GM23338 (cell line): ENCODE measurements around the gene SLC25A48. TPM values are rescaled to one million over a fixed set of nuclear protein-coding genes. Genes with fewer than 3 reads are reported as not detected.

ENCODE experiments used
- ATAC-seq: fragments of 200-7000 bp; cut with Tn5 transposase; 3 replicates; pipeline ENCODE4 v1.9.1; 2020
- DNase-seq: peaks from one replicate; pipeline ENCODE4 v3.0.0-alpha.2; 2015; ENCODE audit warnings: low spot score
- H2AFZ ChIP-seq: fragments of 200-600 bp; sonication (generic); 2 replicates; pipeline ENCODE4 v1.8.0; 2016; ENCODE audit warnings: antibody characterized with exemption, mild to moderate bottlenecking, moderate library complexity
- H3F3A ChIP-seq: fragments of 200-600 bp; sonication (generic); replicated peaks from 2 replicates; pipeline ENCODE4 v1.8.0; 2017; ENCODE audit warnings: antibody characterized with exemption, mixed run types, low read depth
- H3K27ac ChIP-seq: fragments of 200-600 bp; sonication (generic); 2 replicates; pipeline ENCODE4 v1.6.1; 2016; ENCODE audit warnings: low read depth
- H3K27me3 ChIP-seq: fragments of 200-600 bp; sonication (generic); 2 replicates; pipeline ENCODE4 v1.8.0; 2016; ENCODE audit warnings: mild to moderate bottlenecking, mixed run types, moderate library complexity; ENCODE audit not compliant: insufficient read depth
- H3K36me3 ChIP-seq: fragments of 200-600 bp; sonication (generic); 2 replicates; pipeline ENCODE4 v1.8.0; 2016; ENCODE audit warnings: mild to moderate bottlenecking; ENCODE audit not compliant: insufficient read depth
- H3K4me1 ChIP-seq: fragments of 200-600 bp; sonication (generic); 2 replicates; pipeline ENCODE4 v1.8.0; 2016; ENCODE audit warnings: mild to moderate bottlenecking, moderate library complexity; ENCODE audit not compliant: insufficient read depth
- H3K4me2 ChIP-seq: fragments of 200-600 bp; sonication (generic); 2 replicates; pipeline ENCODE4 v1.7.1; 2017; ENCODE audit warnings: mixed run types
- H3K4me3 ChIP-seq: fragments of 200-600 bp; sonication (generic); 2 replicates; pipeline ENCODE4 v1.6.1; 2016; ENCODE audit warnings: mixed run types
- H3K79me2 ChIP-seq: fragments of 200-600 bp; sonication (generic); replicated peaks from 2 replicates; pipeline ENCODE4 v1.8.0; 2017; ENCODE audit warnings: mild to moderate bottlenecking; ENCODE audit not compliant: insufficient read depth
- H3K9me2 ChIP-seq: fragments of 200-600 bp; sonication (generic); 2 replicates; pipeline ENCODE4 v1.8.0; 2017; ENCODE audit not compliant: insufficient read depth
- H4K20me1 ChIP-seq: fragments of 200-600 bp; sonication (generic); replicated peaks from 2 replicates; pipeline ENCODE4 v1.8.0; 2017; ENCODE audit warnings: mild to moderate bottlenecking; ENCODE audit not compliant: insufficient read depth
- H3K27ac Mint-ChIP-seq: 2 replicates; pipeline ENCODE4 v1.8.0; 2020; ENCODE audit warnings: inconsistent platforms, mild to moderate bottlenecking, moderate library complexity, mixed read lengths
- H3K27me3 Mint-ChIP-seq: 3 replicates; pipeline ENCODE4 v1.8.0; 2022; ENCODE audit warnings: low read depth, mild to moderate bottlenecking, moderate library complexity, mixed read lengths, inconsistent platforms; ENCODE audit not compliant: insufficient read depth, poor library complexity
- H3K36me3 Mint-ChIP-seq: 3 replicates; pipeline ENCODE4 v1.8.0; 2021; ENCODE audit warnings: low read depth, mild to moderate bottlenecking, inconsistent platforms, moderate library complexity, mixed read lengths
- H3K4me1 Mint-ChIP-seq: 3 replicates; pipeline ENCODE4 v1.8.0; 2020; ENCODE audit warnings: mild to moderate bottlenecking, inconsistent platforms, mixed read lengths
- H3K4me3 Mint-ChIP-seq: 3 replicates; pipeline ENCODE4 v1.8.0; 2021; ENCODE audit warnings: moderate library complexity, mild to moderate bottlenecking, inconsistent platforms, mixed read lengths
- H3K9me3 Mint-ChIP-seq: 3 replicates; pipeline ENCODE4 v1.8.0; 2020; ENCODE audit warnings: moderate library complexity, mild to moderate bottlenecking, inconsistent platforms, mixed read lengths
- CREB1 ChIP-seq: fragments of 250-450 bp; sonication (Bioruptor Pico); IDR thresholded peaks from 2 replicates; pipeline ENCODE4 v1.5.0; 2020; ENCODE audit warnings: low read depth, mild to moderate bottlenecking, moderate library complexity
- ETS1 ChIP-seq: IDR thresholded peaks from 2 replicates; pipeline ENCODE4 v1.6.1; 2016; ENCODE audit warnings: antibody characterized with exemption
- EZH2 ChIP-seq: fragments of 200-600 bp; sonication (generic); IDR thresholded peaks from one replicate; pipeline ENCODE4 v1.8.0; 2017; ENCODE audit warnings: antibody characterized with exemption, mild to moderate bottlenecking, low read depth; ENCODE audit not compliant: unreplicated experiment
- NANOG ChIP-seq: IDR thresholded peaks from 2 replicates; pipeline ENCODE4 v1.6.1; 2016; ENCODE audit warnings: antibody characterized with exemption, borderline replicate concordance
- POLR2AphosphoS5 ChIP-seq: IDR thresholded peaks from 2 replicates; pipeline ENCODE4 v1.6.1; 2016; ENCODE audit warnings: antibody characterized with exemption, low read depth
- REST ChIP-seq: IDR thresholded peaks from one replicate; pipeline ENCODE4 v1.6.1; 2018; ENCODE audit warnings: antibody characterized with exemption; ENCODE audit not compliant: unreplicated experiment
- ZNF462 ChIP-seq: fragments of 250-450 bp; sonication (Bioruptor Pico); IDR thresholded peaks from 2 replicates; pipeline ENCODE4 v1.5.0; 2020; ENCODE audit warnings: mild to moderate bottlenecking, moderate library complexity
- polyA plus RNA-seq: library from polyadenylated mRNA; unstranded; fragments of >200 nt; fragmentation: Nextera tagmentation; extraction: Ambion mirVana; gene quantifications from 2 replicates; pipeline ENCODE4 v1.2.1, GENCODE V29; 2016
- total RNA-seq: library from RNA; depleted of rRNA; stranded (reverse); fragments of >200 nt; shearing (Covaris generic); gene quantifications from 2 replicates; pipeline ENCODE4 v1.2.3, GENCODE V29; 2014

SLC25A48 gene
- total and polyA plus RNA-seq, 2 experiments from 2014 or later = 1.1 to 1.5 TPM

- Mint-ChIP-seq H3K27ac (no peak overlapping the region), H3K4me1 (peaks cover 10% of the 10 kb centered on the region; the same call in 2 of the 3 replicates), H3K36me3 (no peaks in the 10 kb centered on the region), H3K9me3 (no peaks in the 10 kb centered on the region; the same call in 2 of the 3 replicates), H3K4me3 (no peak overlapping the region), H3K27me3 (peaks cover 11% of the 10 kb centered on the region)
- Histone ChIP-seq H3K4me1 (0 out of 2 replicates have a peak, but pooled peaks cover 5% of the 10 kb centered on the region), H3K9me2 (no peaks in the 10 kb centered on the region), H3K4me2 (no peak overlapping the region), H3K79me2 (no peaks in the 10 kb centered on the region), H3K4me3 (no peak overlapping the region), H3K27me3 (no peaks in the 10 kb centered on the region), H3K36me3 (no peaks in the 10 kb centered on the region), H4K20me1 (no peaks in the 10 kb centered on the region), H3K27ac (no peak overlapping the region), H3F3A (no peaks in the 10 kb centered on the region), H2AFZ (no peak overlapping the region)
- no peak for ATAC-seq
- DNase-seq = no peak
- no peak for TF ChIP-seq CREB1 (CRISPR knock-in tag)
- TF ChIP-seq POLR2AphosphoS5 = no peak
- no peak for TF ChIP-seq ETS1
- no peak for TF ChIP-seq NANOG
- TF ChIP-seq EZH2 = no peak
- TF ChIP-seq ZNF462 (CRISPR knock-in tag) = no peak
- TF ChIP-seq REST = no peak
Measured at GRCh38 chr5:135876146-135876545, 41.7 kb downstream of the SLC25A48 start.
